MM.1S (cell line): ENCODE results near the gene CTSD.

Experiments
- DNase-seq: peaks from one replicate; pipeline ENCODE4 v3.0.0-alpha.2; 2015
- H2AFZ ChIP-seq: fragments of 300-600 bp; sonication (generic); 2 replicates; pipeline ENCODE4 v1.6.0; 2016; ENCODE audit warnings: antibody characterized with exemption, low read length
- H3F3A ChIP-seq: fragments of 300-600 bp; sonication (generic); 2 replicates; pipeline ENCODE4 v1.6.1; 2016; ENCODE audit warnings: mild to moderate bottlenecking, antibody characterized with exemption, low read length, moderate library complexity, mixed read lengths; ENCODE audit not compliant: insufficient read depth
- H3K27ac ChIP-seq: fragments of 300-600 bp; sonication (generic); 2 replicates; pipeline ENCODE4 v1.5.1; 2016; ENCODE audit warnings: mild to moderate bottlenecking, low read length
- H3K27me3 ChIP-seq: fragments of 300-600 bp; sonication (generic); replicated peaks from 2 replicates; pipeline ENCODE4 v1.6.0; 2016; ENCODE audit warnings: low read length; ENCODE audit not compliant: insufficient read depth
- H3K36me3 ChIP-seq: fragments of 300-600 bp; sonication (generic); replicated peaks from 2 replicates; pipeline ENCODE4 v1.6.1; 2016; ENCODE audit warnings: mild to moderate bottlenecking, low read length, mixed read lengths; ENCODE audit not compliant: insufficient read depth
- H3K4me1 ChIP-seq: fragments of 300-600 bp; sonication (generic); 2 replicates; pipeline ENCODE4 v1.6.1; 2016; ENCODE audit warnings: low read length, mixed read lengths
- H3K4me2 ChIP-seq: fragments of 300-600 bp; sonication (generic); 2 replicates; pipeline ENCODE4 v1.6.0; 2016; ENCODE audit warnings: low read depth, low read length
- H3K4me3 ChIP-seq: fragments of 300-600 bp; sonication (generic); 2 replicates; pipeline ENCODE4 v1.5.1; 2016; ENCODE audit warnings: low read length, mixed read lengths
- H3K79me2 ChIP-seq: fragments of 300-600 bp; sonication (generic); 2 replicates; pipeline ENCODE4 v1.6.1; 2016; ENCODE audit warnings: mixed run types, low read length, mixed read lengths
- H3K9ac ChIP-seq: fragments of 300-600 bp; sonication (generic); 2 replicates; pipeline ENCODE4 v1.6.1; 2016; ENCODE audit warnings: low read length, mixed read lengths
- H3K9me2 ChIP-seq: fragments of 300-600 bp; sonication (generic); replicated peaks from 2 replicates; pipeline ENCODE4 v1.6.1; 2016; ENCODE audit warnings: mild to moderate bottlenecking, low read length, mixed read lengths; ENCODE audit not compliant: insufficient read depth
- H3K9me3 ChIP-seq: fragments of 300-600 bp; sonication (generic); replicated peaks from 2 replicates; pipeline ENCODE4 v1.6.1; 2016; ENCODE audit warnings: mild to moderate bottlenecking, low read length, mixed read lengths; ENCODE audit not compliant: insufficient read depth
- H4K20me1 ChIP-seq: fragments of 300-600 bp; sonication (generic); 2 replicates; pipeline ENCODE4 v1.6.1; 2016; ENCODE audit warnings: mild to moderate bottlenecking, low read length, moderate library complexity, mixed read lengths; ENCODE audit not compliant: insufficient read depth
- EZH2 ChIP-seq: fragments of 300-600 bp; sonication (generic); optimal IDR thresholded peaks from 2 replicates; pipeline ENCODE3; 2017; ENCODE audit warnings: low read depth, mild to moderate bottlenecking, antibody characterized with exemption, low read length, mixed read lengths
- EZH2phosphoT487 ChIP-seq: fragments of 300-600 bp; sonication (generic); IDR thresholded peaks from 2 replicates; pipeline ENCODE4 v1.6.1; 2018; ENCODE audit warnings: antibody characterized with exemption, low read length
- TF ChIP-seq, protein P1 (sequence below): fragments of 300-600 bp; sonication (generic); IDR thresholded peaks from 2 replicates; pipeline ENCODE4 v1.5.1; 2016; ENCODE audit warnings: antibody characterized with exemption, low read length, mixed read lengths

The CTSD gene

GRCh38 chr11:1750481-1750839 is 13.3 kb downstream of the CTSD start, which contains the start of gene IFITM10:
Gene IFITM10, minus strand, starts transcription at chr11:1750595. Its CDS starts 153 bp downstream, at chr11:1750442.
- H3K9me2 ChIP-seq = no peaks in the 10 kb centered on the region
- H3K27me3 ChIP-seq = peaks cover 1% of the 10 kb centered on the region
- H4K20me1 ChIP-seq = no peaks in the 10 kb centered on the region; the same call in 1 of the 2 replicates
- no peak within 1 kb of the TSS for H3K4me3 ChIP-seq
- no peak within 1 kb of the TSS for H3K4me2 ChIP-seq
- no peaks in the 10 kb centered on the region for H3K36me3 ChIP-seq
- no peak within 1 kb of the TSS for H3K27ac ChIP-seq
- TF ChIP-seq EZH2 (no peak), EZH2phosphoT487 (no peak)
- TF ChIP-seq, protein P1, sequence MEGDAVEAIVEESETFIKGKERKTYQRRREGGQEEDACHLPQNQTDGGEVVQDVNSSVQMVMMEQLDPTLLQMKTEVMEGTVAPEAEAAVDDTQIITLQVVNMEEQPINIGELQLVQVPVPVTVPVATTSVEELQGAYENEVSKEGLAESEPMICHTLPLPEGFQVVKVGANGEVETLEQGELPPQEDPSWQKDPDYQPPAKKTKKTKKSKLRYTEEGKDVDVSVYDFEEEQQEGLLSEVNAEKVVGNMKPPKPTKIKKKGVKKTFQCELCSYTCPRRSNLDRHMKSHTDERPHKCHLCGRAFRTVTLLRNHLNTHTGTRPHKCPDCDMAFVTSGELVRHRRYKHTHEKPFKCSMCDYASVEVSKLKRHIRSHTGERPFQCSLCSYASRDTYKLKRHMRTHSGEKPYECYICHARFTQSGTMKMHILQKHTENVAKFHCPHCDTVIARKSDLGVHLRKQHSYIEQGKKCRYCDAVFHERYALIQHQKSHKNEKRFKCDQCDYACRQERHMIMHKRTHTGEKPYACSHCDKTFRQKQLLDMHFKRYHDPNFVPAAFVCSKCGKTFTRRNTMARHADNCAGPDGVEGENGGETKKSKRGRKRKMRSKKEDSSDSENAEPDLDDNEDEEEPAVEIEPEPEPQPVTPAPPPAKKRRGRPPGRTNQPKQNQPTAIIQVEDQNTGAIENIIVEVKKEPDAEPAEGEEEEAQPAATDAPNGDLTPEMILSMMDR = no peak
- H3K9ac ChIP-seq = no peak within 1 kb of the TSS
- no peaks in the 10 kb centered on the region for H3F3A ChIP-seq
- no peak within 1 kb of the TSS for H2AFZ ChIP-seq
- no peaks in the 10 kb centered on the region for H3K79me2 ChIP-seq
- H3K9me3 ChIP-seq = no peaks in the 10 kb centered on the region
- no peak for DNase-seq
- no peaks in the 10 kb centered on the region for H3K4me1 ChIP-seq

DNA sequence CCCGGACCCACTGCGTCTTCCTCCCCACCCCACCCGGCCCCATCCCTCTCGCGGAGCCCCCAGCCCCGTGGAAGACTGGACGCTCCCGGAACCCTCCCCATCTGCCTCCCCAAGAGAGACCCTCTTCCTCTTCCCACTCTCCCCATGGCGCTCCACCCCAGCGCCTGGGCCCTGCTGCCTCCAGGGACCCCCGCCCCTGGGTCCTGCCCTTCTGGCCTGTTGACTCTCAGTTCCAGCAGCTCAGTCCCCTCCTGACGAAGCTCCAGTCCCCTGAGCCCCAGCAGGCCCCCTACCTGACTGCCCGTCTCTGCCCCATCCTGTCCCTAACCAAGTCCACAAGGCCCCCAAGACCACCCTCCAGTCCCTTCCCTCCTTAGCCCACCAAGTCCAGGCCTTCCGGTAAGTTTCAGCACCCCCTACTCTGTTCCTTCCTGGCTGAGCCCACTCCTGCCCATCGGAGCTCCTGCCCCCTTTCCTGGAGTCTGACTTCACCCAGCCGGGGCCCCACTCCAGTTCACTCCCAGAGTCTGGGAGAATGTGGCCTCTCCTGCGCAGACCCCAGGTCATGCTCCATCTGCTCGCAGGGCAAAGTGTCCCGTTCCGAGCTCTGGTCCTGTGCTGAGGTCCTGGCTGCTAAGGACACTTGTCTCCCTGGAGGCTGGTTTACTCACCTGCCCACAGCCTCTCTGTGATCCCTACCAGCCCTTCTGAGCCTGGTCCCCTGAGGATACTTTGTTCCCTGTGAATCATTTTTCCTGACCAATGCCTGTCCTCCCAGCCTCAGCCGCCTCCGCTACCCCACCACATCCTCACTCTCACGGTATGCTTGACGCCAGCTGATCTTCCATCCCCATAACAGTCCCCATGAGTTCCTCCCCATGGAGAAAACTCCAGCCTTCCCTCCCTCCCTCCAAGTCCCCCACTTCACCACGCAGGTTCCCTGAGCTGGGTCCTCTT is 14.1 kb downstream of the CTSD start:
- Histone ChIP-seq H3K9me2 (no peaks in the 10 kb centered on the region), H3K27ac (no peak overlapping the region), H3K9me3 (no peaks in the 10 kb centered on the region), H2AFZ (no peak overlapping the region), H3K9ac (no peak overlapping the region), H3K79me2 (no peaks in the 10 kb centered on the region), H3K4me2 (no peak overlapping the region), H4K20me1 (no peaks in the 10 kb centered on the region; the same call in 1 of the 2 replicates), H3K36me3 (no peaks in the 10 kb centered on the region), H3K4me3 (no peak overlapping the region), H3F3A (no peaks in the 10 kb centered on the region), H3K4me1 (no peaks in the 10 kb centered on the region), H3K27me3 (peaks cover 7% of the 10 kb centered on the region)
- no peak for DNase-seq
- TF ChIP-seq, protein P1 = no peak
- no peak for TF ChIP-seq EZH2

DNA sequence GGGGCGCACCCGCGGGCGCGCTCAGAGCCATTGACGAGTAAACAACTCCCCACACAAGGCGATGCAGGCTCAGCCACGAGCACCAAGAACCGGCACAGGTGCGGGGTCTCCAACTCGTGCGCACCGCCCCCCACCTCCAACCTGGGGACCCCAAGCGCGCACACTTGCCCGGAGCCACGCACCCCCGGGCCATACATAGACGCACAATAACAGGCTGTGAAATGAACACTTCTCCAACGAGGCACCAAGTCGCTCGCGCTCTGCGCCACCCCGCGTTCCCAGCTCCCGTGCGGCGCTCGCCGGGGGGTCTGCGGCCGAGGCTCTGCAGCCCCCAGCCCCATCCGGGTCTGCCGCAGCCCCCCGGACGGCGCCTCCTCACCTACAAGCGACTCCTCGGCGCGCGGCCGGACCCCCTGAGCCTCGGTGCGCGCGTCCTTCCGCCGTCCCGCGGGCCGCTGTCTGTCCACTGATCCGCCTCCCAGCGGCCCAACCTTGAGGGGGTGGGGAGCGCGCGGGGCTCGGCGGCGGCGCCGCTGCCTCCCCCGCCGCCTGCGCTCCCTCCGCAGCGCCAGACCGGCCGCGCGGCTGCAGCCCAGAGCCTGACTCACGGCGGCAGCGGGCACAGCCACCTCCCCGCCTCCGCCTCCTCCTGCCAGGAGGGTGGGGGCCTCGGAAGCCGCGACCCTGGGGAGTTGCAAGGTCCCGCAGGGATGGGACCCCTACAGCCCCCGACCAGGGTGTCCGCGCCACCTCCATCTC is 14.9 kb downstream of the CTSD start:
- no peak for DNase-seq
- TF ChIP-seq EZH2phosphoT487 = no peak
- TF ChIP-seq, protein P1 = no peak
- no peak for TF ChIP-seq EZH2
- no peaks in the 10 kb centered on the region for H3K36me3 ChIP-seq
- no peaks in the 10 kb centered on the region for H3F3A ChIP-seq
- H3K79me2 ChIP-seq = no peaks in the 10 kb centered on the region
- H3K9me3 ChIP-seq = no peaks in the 10 kb centered on the region
- H3K9me2 ChIP-seq = no peaks in the 10 kb centered on the region
- H3K9ac ChIP-seq = no peak overlapping the region
- no peak overlapping the region for H2AFZ ChIP-seq
- H3K27me3 ChIP-seq = peaks cover 16% of the 10 kb centered on the region
- no peaks in the 10 kb centered on the region for H3K4me1 ChIP-seq
- no peak overlapping the region for H3K4me3 ChIP-seq
- H3K4me2 ChIP-seq = no peak overlapping the region
- H3K27ac ChIP-seq = no peak overlapping the region
- H4K20me1 ChIP-seq = no peaks in the 10 kb centered on the region; the same call in 1 of the 2 replicates
